HG02623 (cell line): ENCODE data around the gene ARHGAP10.

Source experiments
- ATAC-seq: cut with Tn5 transposase; IDR thresholded peaks from one replicate; pipeline ENCODE4 v1.9.1; 2021; ENCODE audit warnings: moderate library complexity; ENCODE audit not compliant: unreplicated experiment

Gene ARHGAP10

DNA sequence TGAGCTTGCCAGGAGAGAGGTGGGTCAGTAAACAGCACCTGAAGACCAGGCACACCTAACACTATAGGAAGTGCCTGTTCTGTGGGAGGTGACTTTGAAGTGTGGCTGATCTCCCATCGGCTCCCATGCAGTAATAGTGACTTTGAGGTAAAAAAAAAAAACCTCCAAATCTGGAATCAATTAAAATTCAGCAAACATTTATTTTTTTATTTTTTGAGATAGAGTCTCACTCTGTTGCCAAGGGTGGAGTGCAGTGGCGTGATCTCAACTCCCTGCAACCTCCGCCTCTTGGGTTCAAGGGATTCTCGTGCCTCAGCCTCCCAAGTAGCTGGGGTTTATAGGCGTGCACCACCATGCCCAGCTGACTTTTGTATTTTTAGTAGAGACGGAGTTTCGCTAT lies 32.4 kb downstream of the ARHGAP10 start:
- ATAC-seq: no peak

DNA sequence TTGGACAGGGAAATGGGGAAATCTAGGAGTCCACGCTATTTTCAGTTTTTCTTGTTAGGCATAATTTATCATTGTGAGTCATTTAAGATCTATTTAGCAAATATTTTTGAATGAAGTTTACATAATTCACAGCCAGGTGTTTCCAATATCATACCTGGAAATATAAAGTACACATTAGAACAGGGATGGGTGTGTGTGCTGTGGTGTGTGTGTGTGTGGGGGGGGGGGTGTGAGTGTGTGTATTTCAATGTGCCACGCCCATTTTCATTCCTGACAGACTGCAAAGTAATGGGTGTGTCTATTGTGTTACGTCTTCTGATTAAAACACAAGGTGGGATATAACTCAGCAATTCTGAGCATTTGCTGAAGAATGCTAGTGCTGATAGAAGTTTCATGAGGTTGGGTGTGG lies 33.2 kb downstream of the ARHGAP10 start:
- no peak for ATAC-seq

DNA sequence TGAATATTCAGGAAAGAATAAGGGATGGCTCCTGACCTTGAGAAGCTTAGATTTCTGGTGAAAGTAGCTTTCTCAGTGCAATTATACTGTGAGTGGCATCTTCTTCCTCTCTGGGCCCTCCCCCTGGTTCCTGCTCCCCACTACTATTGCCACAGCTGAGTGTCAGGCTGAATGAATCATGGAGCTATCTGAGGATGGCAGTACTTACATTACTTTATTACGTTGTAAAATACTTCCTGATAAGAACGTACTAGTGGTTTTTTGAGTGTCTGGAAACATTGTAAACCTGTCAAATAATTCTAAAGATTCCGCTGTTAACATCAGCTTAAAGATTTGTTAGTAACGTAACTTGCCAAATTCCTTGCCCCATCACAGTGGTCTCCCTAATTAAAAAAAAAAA lies 36.2 kb downstream of the ARHGAP10 start:
- no peak for ATAC-seq

DNA sequence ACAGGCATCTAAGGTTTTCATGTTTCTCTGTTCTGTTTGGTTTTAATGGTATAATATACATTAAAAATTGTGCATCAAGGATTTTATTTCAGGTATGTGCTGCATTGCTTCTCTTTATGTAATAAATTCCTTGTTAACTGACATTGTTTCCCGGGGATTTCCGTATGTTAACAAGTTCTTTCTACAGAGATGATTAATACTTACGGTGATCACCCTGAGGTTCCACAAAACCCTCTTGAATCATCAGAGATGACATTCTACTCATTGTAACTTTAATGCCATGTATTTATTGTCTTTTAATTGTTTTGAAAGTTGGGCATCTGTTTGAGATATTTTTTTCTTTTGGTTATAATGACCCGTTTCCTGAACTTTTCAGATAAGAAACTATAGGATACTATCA lies 37.5 kb downstream of the ARHGAP10 start:
- ATAC-seq: no peak

DNA sequence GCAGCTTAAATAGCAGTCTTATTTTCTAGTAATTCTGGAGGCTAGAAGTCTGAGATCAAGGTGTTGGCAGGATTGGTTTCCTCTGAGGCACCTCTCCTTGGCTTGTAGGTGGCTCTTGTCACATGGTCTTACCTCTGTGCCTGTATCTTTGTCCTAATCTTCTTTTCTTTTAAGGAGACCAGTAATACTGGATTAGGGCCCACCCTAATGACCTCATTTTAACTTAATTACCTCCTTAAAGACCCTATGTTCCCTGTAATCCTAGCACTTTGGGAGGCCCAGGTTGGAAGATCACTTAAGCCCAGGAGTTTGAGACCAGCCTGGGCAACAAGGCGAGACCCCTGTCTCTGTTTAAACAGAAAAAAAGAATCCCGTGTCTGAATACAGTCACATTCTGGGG lies 38.9 kb downstream of the ARHGAP10 start:
- no peak for ATAC-seq

DNA sequence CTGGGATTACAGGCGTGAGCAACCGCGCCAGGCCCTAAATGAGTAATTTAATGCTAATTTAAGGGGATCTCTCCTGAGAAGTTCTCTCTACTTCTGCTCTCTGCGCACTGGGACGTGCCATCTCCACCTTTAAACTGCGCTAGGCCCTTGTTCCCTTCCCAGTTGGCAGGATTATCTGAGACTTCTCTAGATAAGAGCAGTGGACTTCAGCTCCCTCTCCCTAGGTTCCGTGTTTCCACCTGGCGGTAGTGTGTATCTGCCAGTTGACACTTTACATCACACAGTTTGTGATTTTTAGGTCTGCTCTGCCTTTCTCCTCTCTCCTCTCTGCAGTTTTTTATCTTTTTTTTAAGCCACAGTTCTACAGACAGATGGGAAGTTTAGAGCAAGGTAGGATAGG lies 40.2 kb downstream of the ARHGAP10 start:
- ATAC-seq: no peak

DNA sequence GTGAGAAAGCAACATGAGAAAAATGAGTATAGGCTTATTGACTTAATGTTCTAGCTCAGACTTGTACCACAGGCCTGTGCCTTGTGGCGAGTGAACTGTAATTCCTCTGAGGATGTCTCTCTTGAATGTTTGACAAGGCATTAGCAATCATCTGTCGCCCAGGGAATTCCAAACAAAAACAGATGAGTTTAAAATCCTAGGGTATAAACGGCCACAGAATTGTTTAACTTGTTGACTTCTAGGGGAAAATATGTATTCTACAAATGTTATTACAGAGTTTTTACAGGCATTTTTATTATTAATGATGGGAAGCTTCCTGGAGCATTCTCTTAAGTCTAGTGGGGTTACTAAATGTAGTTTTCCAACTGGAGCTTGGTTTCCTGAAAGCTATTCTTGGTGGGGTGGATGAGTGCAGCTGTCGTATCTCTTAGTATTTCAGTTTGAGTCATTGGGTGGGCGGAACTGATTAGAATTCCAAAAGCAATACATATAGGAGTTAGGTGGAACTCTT lies 40.6 kb downstream of the ARHGAP10 start:
- ATAC-seq: no peak

DNA sequence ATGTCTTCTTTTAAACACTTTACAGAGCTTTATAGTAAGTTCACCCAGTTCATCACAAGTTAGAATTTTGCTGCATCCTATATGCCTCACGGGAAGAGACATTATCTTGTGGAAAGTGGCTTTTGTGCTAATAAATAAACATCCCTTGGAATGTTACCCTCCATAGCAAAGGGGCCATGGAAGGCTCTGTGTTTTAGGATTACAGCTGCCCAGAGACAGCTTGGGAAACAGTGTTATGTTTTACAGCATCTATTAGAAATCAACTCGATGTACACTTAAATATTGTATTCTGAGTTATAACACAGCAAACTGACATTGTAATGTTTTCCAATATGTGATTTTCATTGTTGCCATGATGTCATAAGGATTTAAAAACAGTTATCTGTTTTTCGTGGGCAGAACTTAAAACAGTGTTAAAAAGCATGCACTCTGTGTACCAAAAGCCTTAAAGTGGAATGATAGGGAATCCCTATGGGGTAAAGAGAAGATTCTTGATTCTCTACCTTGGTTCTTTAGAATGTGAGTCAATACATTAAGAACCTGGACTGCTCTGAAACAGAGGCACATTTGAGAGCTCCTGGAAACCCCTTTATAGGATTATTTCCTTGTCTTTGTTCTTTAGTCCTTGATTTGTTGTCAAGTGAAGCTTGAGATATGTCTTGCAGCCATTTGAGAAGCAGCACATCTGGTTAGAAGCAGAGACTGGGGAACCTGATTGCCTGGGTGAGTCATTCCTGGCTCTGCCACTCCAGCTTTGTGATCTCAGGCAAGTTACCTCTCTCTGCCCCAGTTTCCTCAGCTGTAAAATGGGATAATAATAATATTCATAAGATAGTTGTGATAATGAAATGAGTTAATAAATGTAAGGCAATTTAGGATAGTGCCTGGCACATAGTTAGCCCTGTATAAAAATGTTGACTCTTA lies 41.6 kb downstream of the ARHGAP10 start:
- ATAC-seq: peak; percentile 34

DNA sequence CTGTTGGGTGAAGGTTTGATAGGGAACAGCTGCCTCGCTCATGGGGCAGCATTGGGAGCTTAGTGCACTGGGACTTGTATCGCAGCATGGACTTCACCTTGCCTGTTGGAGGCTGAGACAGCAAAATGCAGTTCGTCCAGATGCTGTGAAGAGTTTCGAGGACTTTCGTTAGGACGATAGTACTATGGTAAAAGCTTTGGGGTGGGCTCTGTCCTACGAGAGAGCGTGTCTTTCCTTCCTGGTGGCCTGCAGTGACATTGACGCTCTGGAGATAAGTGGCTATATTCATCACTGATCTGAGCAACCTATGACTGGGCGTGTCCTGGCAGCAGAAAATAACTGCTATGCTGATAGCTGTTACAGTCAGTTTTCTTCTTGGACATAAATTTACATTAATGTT lies 44.8 kb downstream of the ARHGAP10 start:
- no peak for ATAC-seq

DNA sequence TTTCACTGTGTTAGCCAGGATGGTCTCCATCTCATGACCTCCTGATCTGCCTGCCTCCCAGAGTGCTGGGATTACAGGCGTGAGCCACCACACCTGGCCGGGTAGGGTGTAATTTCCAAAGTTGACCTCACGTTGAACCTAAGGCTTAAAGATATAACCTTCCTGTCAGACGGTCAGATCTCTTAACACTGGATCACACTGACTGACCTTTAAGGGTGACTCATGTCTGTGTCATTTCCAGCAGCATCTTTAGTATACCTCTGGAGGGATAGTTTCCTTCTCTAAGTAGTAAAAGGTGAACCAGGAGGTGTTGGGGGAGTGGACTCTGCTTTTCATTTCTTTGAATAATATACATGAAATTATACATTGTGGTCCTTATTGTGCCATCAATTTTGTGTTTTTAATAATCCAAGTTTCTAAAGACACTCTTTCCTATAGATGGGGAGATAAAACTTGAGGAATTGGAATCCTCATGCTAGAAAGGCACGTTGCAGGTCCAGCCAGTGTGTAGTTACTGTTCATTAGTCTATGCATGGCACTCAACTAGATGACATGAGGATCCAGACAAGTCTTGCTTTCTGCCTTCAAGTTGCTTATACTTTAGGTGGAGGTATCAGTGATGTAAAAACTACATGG lies 45.7 kb downstream of the ARHGAP10 start:
- ATAC-seq: no peak

DNA sequence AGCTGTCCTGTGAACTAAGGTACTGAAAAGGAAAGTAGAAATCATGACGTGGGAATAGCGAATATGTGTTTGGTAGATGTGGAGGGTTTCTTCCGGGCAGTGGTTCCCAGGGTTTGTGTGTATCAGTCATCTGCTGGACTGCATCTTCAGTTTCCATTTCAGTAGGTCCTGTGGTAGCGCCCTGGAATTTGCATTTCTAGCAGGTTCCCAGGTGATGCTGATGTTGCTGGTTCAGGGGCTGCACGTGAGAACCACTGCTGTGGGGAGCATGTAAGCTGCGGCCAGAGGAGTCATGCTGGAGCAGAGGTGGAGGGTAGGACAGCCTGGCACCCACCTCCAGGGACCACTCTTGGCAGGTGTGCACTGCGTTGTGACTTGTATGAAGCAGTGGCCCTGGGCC lies 47.1 kb downstream of the ARHGAP10 start:
- peak; percentile 47 for ATAC-seq

DNA sequence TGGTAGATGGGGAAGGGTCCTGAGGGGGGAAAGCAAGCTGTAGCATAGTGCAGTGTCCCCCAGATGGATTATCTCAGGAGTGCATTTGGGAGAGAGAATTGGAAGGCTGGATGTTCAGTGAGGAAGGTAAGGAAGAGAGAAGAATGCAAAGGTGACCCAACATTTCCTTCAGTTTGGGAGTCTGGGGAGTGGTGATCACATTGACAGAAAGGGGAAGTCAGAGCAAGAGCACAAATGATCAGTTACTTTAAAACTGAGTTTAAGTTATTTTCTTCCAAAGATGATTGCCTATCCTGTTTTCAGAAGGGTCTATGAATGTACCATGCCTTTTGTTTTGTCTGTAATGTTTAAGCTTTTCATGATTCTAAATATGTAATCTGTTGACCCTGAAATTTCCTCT lies 47.6 kb downstream of the ARHGAP10 start:
- no peak for ATAC-seq

DNA sequence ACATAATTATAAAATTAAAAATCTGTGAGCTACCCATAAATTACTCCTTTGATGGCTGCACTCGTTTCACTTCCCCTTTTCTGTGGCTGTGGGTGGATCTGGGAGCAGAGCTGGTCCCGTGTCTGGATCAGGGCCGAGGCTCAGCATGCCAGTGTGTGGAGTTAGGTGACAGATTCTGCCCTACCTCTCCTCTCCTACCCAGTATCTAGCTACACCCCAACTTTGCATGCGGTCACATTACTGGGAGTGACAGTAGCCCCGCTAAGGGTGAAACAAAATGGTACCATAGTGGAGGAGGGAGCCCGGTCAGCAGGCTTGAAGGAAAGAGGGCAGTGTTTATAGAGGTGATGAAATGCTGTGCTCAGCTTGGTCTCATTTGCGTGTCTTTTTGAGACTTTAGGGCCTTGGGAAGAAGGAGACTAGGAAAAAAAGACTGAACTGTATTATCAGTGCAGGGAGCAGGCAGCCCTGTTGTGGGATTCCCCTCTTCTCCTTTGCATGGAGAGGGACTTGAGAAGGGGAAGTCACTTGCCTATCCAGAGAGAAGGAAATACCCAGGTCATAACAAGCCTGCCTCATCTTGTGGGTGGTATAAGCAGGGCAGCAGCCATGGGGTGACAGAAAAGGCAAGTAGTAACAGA lies 48.4 kb downstream of the ARHGAP10 start:
- ATAC-seq: peak; percentile 51

DNA sequence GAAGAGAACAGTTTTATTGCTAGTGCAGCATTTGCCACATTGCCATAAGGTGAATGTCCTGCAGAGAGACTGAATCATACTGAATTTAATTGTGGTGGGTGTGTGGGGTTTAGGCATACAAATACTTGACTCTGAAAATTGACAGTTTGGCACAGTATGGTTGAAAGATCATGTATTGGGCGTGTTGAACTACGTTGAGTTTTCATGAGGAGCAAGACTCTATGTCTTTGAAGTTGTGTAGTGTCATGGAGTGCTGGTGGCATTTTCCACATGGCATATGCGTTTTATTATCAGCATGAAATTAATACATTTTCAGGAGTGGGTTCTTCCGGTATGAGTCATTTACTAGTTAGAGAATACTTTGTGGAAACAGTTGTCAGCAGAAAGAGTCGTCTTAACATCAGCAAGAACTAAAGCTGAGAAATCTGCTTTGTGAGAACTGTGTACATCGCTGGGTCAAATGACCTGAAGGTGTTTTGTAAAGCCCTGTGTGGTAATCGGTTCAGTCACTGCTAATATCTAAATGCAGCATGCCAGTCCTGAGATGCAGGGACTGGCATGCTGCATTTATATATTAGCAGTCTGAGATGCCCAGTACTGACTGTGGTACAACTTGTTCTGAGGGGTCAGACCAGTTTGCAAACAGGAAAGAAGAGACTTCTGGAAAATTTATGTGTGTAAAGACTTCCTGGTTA lies 50.3 kb downstream of the ARHGAP10 start:
- no peak for ATAC-seq

DNA sequence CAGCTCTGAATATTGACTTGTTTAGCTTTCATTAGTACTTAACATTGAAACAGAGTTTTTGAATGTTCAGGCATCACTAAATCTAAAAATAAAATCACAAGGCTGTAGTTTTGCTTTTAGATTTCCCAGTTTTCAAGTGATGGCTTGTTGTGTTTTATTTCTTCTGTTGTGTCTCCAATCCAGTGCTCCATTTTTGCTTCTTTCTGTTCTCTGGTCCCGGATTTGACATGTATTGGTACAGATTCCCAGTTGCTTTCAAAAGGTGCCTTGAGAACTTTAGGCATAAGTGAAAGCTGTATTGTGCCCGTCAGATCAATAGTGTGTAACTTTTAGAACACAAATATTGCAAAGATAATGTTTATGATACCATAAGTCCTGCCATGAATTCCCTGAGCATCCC lies 53.2 kb downstream of the ARHGAP10 start:
- ATAC-seq: no peak

DNA sequence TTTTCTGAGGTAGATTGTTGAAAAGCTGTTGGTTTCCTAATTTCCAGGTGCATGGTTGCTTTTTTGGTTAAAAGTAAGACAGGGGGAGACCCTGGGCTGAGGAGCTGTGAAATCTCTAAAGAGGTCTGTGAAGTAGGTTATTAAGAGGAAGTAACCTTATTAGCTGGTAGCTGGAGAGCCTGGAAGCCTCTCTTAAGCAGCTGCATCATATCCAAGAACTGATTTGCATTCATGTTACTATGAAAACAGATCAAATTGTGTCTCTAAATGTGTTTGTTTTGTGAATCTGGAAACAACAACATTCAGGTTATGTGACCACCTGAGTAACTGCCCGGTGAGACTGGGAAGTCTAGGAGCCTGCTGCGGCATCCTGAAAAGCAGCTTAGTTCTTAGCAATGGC lies 54.1 kb downstream of the ARHGAP10 start:
- ATAC-seq: peak; percentile 82

DNA sequence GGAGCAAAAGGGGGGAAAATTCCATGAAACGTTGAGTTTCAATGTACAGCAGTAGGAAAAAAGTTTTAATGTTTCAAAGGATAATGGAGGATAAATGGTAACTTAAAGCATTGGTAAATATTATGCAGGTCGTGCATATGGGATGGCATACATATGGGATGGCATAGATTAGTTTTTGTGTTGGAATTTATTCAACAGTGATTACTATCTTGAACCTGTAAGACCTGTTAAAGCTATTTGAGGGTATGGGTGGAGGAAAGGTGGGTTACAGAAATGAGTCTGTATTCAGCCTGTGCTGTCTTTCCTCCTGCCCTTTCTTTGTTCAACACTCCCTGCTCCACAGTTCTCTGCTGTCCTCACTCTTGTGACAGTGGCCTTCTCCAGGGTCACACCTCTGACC lies 54.6 kb downstream of the ARHGAP10 start:
- no peak for ATAC-seq

DNA sequence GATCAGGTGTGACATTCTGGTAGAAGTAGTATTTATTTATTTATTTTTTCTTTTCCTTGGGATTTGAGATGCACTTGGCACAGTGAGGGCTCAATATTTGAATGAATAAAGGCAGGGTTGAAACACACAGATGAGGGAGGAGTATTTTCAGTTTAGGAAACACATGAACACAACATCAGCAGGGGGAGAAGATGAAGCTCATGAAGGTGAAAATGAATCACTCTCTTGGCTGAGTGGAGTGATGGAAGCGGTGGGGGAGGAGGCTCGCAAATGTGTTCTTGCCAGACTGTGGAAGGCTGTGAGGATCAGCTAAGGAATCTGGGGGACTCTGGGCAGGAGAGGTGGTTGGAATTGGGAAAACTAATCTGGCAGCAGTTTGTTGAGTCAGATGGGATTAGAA lies 55.3 kb downstream of the ARHGAP10 start:
- ATAC-seq: no peak

DNA sequence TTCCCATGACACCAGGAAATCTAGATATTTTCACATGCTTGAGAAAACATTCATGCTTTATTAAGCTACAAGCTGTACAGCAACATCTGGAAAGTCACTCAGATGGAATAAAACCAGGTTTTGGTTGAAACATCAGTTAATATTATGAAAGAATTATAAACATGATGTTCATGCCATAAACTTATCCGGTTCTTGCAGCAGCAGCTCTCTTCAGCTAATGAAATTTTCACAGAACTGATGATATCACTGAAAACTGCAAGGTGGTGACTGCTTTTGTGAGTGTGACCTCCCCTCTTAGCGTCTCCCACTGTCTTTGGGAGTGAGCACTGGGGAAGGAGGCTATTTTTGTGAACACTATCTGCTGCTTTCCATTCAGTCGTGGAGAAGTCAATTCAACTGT lies 56.9 kb downstream of the ARHGAP10 start:
- no peak for ATAC-seq

DNA sequence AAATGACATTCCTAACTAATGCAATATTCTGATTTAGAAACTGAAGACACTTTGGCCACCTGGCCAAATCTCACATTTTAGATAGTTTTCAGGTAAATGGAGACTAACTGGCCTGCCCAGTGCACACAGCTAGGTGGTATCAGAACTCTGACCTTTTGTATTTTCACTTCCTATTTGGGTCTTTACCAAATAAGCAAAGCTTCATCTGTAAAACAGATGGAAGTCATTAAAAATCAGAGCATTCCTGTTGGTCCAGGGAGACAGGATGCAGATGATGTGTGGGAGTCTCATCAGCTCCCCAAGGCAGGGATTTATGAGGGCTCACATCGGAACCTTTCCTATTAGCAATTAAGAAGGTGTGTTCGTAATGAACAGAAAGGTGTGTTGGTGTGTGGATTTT lies 57.7 kb downstream of the ARHGAP10 start:
- no peak for ATAC-seq

DNA sequence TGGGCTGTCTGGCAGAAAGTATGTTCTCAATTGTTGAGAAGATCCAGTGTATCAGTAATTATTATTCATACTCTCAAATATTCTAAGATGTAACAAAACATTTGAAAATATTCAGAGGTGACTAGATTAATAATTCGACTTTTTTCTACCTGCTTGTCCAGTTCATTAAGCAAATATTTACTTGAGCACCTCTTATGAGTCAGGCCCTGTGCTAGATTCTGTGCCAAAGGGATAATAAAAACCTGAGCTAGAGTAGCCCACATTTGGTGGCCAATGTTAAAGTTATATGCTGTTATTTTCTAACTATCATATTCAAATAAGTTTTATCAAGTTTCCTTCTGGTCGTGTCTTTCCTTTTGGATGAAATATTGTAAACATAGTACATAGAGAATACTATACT lies 58.5 kb downstream of the ARHGAP10 start:
- no peak for ATAC-seq
